ENCODE data around the gene EOGT.

Gene EOGT

GRCh38 chr3:68953816-68954444, 59.6 kb downstream of the EOGT start:
- no peak for DNase-seq

- DNase-seq = no peak
Measured at GRCh38 chr3:68945225-68945624, 68.3 kb downstream of the EOGT start.

GRCh38 chr3:68943753-68944500, 69.6 kb downstream of the EOGT start:
- no peak for DNase-seq

GRCh38 chr3:68941055-68941454, 72.4 kb downstream of the EOGT start:
- DNase-seq = no peak

- DNase-seq = no peak
Measured at GRCh38 chr3:68936856-68937255, 76.6 kb downstream of the EOGT start.

GRCh38 chr3:68935778-68936177, 77.7 kb downstream of the EOGT start:
- no peak for DNase-seq

GRCh38 chr3:68931406-68932149, 81.9 kb downstream of the EOGT start:
- DNase-seq = no peak

Data from activated CD4-positive, alpha-beta T cell treated with anti-CD3 and anti-CD28 coated beads, Interleukin-2, Interleukin-6, amounts not matched to agents 100 ng/mL and 50 ng/mL, durations not matched to agents 16 hours and 8 hours (primary cell).